Skeletal muscle cell (primary cell): ENCODE data around the gene PDCD7.
"Not testable (repeated sequence)": the region's sequence is repeated elsewhere in the genome, so short reads cannot be mapped to it uniquely, and the experiment has no call there.

ENCODE experiments used
- DNase-seq: peaks from one replicate; pipeline ENCODE4 v3.0.0-alpha.2; 2010; ENCODE audit warnings: low read depth
- H3K4me3 ChIP-seq: 2 replicates; pipeline ENCODE4 v1.5.1; 2011; ENCODE audit warnings: low read depth, mild to moderate bottlenecking, control low read depth, low read length, moderate library complexity

The PDCD7 gene

DNA sequence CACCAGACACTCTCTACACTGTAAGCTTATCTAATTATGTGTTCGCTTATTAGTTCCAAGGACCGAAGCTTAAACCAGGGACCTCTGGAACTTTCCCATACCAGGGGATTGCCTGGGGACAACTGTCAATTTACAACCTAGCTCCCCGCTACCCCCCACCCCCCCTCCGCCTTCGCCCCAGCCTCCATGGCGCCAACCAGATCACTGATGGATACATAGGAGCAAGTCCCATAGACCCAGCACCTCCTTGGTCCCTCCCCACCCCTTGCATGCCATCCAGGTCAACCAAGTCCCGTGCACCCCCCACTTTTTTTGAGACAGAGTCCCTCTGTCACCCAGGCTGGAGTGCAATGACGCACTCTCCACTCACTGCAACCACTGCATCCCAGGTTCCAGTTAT lies 930 bp upstream of the PDCD7 start:
- no peak for DNase-seq
- H3K4me3 ChIP-seq: no peak overlapping the region

DNA sequence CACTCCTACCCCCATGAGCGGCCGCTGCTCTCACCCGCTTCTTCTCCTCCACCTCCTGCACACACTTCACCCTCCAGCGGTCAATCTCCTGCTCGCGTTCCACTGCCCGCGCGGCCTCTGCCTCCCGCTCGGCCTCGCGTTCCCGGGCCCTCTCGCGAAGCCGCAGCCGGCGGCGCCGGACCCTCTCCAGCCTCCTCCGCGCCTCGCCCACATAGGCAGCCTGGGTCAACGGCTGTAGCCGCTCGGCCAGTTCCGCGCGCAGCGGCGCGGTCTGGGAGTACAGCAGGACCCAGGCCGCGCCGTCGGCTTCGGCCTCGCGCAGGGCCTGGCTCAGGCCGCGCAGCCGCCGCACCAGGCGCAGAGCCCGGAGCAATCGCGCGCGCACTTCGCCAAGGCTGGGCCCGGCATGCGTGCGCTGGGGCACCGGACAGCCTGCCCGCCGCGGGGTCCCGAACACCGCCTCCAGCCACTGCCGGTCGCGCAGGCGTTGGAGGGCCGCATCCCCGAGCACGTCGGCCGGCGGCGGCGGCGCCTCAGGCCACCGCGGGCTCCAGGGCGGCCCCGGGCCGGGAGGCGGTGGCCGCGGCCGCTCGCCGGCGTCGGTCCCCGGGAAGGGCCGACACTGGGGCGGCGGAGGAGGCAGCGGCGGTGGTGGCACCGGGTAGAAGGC lies 595 bp downstream of the PDCD7 start:
- DNase-seq: no peak

DNA sequence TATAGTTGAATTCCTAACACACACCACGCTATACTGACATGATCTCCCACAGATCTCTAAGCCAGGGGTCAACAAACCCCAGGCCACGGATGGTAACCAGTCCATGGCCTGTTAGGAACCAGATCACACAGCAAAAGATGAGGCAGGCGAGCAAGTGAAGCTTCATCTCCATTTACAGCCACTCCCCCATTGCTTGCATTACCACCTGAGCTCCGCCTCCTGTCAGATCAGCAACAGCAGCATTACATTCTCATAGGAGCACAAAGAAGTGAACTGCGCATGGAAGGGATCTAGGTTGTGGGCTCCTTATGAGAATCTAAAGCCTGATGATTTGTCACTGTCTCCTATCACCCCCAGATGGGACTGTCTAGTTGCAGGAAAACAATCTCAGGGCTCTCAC lies 2.7 kb downstream of the PDCD7 start:
- H3K4me3 ChIP-seq: no peak overlapping the region
- no peak for DNase-seq

More for the DNA sequence above, 595 bp downstream of the PDCD7 start:
- peak overlapping the region; percentile 75 for H3K4me3 ChIP-seq

DNA sequence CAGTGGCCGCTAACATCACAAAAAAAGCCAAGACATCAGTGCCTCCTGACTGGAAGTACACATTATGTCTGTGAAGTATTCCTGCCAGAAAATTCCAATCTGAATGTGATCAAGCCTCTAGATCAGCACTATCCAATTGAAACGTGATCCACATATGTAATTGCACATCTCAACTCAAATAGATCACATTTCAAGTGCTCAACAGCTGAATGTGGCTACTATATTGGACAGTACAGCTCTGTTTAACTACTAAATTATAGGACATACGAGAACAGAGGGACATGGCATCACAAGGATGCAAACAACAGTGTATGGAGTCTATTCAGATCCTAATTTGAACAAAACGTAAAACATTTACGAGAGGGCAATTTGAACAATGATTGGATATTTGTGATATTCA lies 18.1 kb downstream of the PDCD7 start:
- H3K4me3 ChIP-seq: no peak overlapping the region
- DNase-seq: no peak

DNA sequence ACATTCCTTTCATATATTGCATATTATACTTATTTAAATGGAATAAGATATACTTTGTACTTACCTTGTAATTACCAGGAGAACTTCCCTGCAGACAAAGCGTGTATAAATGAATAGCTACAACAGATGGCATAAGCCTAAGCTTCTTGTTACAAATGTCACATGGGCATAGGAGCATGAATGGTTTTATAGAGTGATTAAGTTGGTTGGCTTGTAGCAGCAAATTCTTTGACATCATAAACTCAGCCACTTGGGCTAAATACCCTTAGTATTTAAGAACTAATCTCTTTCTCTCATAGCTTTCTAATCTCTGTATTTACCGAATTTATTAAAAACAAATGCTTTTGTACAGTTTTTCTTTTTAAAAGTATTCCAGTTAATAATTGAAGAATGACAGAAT lies 18.5 kb downstream of the PDCD7 start, which contains the start of gene UBAP1L:
UBAP1L (minus strand) TSS at position 115 of the 400 bp plus-strand sequence. CDS start 8,985 bp downstream, outside the sequence.
- no peak for DNase-seq
- H3K4me3 ChIP-seq: no peak within 1 kb of the TSS

DNA sequence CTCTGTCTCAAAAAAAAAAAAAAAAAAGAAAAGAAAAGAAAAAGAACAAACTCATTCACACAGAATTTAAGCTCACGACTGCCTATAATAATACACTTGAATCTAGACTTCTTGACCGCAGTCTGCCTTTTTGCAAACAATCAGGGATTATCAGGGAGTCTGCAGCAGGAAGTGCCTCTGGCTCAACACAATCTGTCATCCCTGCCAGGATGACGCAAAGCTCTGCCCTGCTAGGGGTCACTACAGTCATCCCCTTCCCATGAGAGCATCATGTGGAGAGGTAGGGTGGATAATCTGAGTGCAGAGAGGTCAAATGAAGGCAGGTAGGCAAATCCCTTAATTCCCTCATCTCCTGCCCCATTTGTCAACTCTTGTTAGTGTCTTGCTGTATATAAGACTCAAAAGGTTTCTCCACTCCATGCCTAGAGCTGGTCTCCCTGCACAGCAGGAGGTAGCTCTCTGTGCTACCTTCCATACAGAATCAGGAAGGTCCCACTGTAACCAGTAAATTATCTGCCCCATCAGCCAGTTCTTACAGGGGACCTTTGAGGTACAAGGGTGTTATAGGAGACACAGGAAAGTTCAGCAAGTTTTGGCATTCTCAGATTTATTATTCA lies 22.8 kb downstream of the PDCD7 start:
- DNase-seq: no peak
- H3K4me3 ChIP-seq: no peak overlapping the region

DNA sequence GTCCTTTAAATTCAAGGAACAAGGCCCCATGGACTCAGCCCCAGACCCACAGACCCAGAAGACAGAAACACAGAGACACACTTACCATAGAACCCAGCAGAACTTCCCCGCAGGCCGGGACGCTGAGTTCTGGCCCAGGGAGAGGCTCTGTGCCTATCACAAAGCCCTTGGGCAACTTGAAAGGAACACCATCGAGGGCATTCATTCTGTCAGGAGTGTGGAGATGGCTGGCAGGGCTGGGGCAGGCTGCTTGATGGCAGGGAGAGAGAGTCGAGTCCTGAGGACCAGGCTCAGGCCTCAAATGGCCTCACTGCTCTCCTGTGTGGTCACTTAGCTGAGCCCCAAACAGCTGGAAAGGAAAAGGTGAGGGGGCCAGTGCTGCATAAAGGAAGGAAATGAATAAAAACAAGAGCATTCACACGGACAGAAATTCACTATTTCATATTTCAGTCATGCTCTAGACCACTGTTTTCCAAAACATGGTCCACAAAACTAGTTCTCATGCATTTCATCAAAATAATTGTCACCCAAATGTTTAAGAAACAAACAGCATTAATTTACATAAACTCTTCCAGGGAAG lies 27.5 kb downstream of the PDCD7 start:
- no peak for DNase-seq
- no peak overlapping the region for H3K4me3 ChIP-seq

DNA sequence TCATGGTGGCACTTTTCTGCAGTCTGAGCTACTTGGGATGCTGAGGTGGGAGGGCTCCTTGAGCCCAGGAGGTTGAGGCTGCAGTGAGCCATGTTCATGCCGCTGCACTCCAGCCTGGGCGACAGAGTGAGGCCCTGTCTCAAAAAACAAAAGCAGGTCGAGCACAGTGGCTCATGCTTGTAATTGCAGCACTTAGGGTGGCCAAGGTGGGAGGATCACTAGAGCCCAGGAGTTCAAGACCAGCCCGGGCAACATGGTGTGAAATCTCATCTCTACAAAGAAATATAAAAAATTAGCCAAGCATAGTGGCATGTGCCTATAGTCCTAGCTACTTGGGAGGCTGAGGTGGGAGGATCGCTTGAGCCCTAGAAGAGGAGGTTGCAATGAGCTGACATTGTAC lies 28.6 kb downstream of the PDCD7 start:
- H3K4me3 ChIP-seq: no peak overlapping the region
- DNase-seq: no peak

DNA sequence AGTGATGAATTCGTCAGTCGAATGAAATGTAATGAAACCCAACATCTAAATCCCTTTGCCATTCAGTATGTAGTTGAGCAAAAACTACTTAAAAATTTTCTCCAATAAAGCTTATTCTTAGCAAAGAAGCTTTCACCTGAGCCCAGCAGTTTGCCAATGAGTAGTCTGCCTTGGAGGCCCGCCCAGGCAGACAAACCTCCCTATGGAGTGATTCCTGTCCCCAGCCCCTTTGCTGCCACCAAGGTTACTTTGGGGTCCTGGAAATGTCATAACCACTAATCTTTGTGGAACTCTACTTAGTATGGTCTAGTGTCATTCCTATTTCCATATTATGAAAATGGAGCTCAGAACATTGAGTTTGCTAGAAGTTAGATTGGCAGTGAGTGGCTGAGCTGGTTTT lies 30.7 kb downstream of the PDCD7 start:
- no peak overlapping the region for H3K4me3 ChIP-seq
- no peak for DNase-seq

DNA sequence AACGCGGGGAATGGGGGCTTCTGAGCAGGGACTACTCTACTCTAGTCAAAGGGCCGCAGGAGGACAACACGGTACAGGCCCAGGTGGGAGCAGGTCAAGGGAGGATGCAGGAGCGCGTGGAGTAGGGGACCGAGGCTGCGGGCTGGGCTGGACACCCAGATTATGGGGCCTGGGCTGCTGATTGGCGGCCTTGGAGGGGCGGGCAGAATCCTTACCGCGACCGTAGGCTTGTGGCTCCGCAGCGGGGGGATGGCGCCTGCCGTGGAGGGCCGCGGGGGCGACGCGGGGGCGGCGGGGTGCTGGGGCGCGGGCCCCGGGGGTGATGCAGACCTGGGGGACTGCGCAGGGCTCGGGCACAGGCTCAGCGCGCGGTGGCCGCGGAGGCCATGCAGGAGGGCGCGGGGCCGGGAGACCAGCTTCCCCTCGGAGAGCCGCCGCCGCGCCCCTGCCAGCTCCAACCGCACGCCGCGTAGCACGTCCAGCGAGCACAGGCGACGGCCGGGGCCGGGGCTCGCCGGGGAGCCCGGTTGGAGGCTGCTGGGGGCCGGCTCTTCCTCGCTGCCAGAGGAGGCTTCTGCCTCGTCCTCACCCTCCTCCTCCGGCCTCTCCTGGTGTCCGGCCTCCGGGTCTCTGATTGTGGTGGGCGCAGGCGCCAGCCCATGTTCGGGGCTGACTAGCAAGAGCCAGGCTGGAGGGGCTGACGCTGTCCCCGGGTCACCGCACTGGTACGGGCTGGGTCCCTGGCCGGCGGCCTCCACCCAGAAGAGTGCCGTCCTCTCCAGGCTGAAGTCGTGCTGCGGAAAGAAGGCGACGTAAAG lies 31.5 kb downstream of the PDCD7 start:
- no peak for DNase-seq
- no peak overlapping the region for H3K4me3 ChIP-seq

DNA sequence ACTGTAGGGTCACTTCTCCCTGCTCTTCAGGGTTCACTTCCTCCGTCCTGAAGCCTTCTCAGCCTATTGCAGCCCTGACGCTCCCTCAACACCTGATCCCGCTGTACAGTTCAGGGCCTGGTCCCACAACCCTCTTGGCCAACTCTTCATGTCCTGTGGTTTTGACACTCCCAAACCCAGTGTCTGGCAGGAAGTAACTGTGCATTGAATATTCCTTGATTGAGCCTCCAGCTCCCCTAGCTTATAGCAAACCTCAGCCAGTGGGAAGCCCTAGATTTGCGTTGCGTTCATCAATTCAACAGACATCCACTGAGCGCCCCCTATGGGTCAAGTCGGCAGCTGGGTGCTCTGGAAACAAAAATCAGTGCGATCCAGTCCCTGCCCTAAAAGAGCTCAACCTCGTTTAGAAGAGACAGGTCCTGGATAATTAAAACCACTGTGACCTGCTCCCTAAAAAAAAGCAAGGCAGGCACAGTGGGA lies 32.2 kb downstream of the PDCD7 start:
- no peak overlapping the region for H3K4me3 ChIP-seq
- DNase-seq: no peak

DNA sequence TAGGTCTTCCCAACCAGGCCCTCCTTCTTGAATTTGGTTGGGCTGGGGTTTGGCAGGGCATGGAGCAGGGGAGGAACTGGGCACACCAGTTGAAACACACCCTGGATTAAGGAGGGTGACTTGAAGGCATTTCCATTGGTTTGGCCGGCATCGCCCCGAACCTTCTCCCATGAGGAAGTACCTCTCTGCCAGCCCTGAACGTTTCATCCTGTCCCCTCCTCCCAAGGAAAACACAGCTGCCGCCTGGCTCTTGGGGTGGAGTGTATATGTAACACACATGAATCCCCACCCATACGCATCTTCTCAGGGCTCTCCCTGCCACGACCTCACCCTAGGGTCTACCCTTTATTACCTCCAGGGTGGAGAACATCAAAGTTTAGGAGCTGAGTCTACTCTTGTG lies 33.2 kb downstream of the PDCD7 start:
- no peak overlapping the region for H3K4me3 ChIP-seq

DNA sequence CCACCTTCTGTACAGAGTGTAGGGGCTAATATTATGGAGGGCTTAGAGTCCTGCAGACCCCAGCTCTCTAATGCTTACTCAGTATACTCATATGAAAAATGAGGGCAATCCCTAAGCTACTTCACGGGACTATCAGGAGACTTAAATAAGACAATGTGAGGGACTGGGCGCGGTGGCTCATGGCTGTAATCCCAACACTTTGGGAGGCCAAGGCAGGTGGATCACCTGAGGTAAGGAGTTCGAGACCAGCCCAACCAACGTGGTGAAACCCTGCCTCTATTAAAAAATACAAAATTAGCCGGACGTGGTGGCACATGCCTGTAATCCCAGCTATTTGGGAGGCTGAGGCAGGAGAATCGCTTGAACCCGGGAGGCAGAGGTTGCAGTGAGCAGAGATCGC lies 33.8 kb downstream of the PDCD7 start:
- not testable (repeated sequence) for H3K4me3 ChIP-seq, DNase-seq

More for the DNA sequence above, 33.2 kb downstream of the PDCD7 start:
- no peak for DNase-seq

DNA sequence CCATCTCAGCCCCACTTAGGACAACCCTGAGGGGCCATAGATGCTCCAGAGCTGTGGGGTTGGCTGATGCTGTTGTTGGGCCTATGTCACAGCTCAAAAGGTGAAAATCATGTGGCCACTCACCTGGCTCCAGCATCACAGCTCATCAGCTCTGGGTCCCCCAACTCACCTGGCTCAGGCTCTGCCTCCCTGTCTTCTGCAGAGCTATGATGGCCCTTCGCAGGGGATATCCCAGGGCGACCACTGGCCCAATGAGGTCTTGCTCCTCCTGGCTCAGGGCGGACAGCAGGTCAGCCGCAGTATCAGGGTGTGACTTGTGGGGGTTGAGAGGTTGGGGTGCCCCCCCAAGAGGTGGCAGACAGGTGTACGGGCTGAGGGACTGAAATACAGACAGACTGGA lies 34.3 kb downstream of the PDCD7 start:
- DNase-seq: no peak
- no peak overlapping the region for H3K4me3 ChIP-seq

DNA sequence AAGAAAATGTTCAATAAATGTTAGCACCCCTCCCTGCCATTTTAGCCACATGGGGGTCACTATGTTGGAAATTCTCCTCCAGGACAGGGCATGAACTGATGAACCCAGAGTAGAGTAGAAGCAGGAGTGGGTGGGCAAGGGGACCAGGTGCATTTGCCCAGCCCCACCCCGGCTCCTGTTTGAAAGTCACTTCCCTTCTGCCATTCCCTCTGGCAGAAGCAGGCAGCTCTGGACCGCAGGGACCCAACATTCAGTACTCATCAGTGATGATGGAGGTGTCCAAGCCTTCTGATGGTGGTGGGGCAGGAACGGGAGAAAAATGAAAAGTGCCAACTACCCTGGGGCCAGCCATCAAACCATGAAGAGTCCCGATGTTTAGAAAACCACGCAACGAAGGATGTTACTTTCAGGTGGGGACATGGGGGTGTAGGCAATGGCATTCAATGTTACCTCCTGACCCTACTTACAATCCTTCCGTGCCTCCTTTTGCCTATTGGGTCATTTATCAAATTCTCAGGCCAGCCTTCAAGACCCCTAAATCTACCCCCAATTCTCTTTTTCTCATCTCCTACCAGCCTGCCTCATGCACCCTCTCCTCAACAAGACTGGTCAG lies 35.9 kb downstream of the PDCD7 start:
- no peak for DNase-seq
- H3K4me3 ChIP-seq: no peak overlapping the region

DNA sequence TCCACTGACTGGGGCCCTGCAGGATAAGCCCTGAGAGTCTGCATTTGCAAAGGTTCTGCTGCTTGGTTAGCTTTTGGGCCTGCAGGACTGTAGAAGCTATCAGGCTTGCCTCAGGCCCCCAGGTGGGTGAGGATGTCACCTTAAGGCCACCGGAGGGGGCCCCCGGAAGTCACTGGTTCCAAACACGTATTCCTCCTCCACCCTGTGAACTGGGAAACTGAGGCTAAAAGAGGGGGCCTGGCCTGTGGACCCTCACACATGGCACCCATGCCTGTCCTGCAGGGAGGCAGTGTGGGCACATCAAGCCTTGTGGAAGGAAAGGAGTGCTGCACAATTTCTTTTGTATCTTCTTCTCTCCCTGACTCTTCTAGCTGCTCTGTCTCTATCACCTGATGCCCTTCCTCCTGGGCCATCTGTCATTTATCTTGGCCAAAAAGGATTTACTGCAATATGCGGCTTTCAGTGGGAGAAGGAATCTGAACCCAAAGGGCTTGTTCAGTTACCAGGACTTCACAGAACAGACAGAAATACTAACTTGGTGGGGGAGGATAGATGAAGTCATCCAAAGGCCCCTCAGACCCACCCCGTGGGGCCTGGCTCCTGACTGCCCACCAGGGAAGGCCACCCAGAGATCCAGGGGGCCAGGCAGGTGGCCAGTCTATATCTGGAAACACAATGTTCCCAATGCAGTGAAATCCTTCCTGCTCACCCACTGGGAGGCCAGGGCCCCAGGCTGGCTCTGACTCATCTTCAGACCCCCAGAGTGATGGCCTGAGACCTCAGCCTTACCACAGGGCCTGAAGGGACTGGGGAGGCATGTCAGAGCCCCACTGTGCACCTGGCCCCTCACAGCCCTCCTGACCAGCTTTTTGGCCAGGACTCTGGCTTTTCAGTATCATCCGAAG lies 36.9 kb downstream of the PDCD7 start:
- DNase-seq: no peak
- no peak overlapping the region for H3K4me3 ChIP-seq

DNA sequence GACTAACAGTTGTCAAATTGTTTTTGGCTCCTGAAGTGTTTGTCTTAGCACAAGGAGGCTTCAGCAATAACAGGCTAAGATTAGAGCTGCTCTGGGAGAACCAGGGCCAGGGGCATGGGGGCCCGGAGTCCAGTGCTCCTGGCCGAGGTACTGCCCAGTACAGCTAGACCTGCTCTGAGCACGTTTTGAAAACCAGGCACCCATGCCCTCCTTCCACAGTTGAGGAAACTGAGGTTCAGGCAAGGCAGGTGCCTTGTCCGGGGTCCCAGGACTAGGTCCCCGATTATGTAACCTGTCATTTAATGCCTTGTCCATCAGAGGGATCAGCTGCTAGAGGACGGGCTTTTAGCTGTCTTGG lies 37.9 kb downstream of the PDCD7 start:
- H3K4me3 ChIP-seq: no peak overlapping the region
- DNase-seq: no peak

DNA sequence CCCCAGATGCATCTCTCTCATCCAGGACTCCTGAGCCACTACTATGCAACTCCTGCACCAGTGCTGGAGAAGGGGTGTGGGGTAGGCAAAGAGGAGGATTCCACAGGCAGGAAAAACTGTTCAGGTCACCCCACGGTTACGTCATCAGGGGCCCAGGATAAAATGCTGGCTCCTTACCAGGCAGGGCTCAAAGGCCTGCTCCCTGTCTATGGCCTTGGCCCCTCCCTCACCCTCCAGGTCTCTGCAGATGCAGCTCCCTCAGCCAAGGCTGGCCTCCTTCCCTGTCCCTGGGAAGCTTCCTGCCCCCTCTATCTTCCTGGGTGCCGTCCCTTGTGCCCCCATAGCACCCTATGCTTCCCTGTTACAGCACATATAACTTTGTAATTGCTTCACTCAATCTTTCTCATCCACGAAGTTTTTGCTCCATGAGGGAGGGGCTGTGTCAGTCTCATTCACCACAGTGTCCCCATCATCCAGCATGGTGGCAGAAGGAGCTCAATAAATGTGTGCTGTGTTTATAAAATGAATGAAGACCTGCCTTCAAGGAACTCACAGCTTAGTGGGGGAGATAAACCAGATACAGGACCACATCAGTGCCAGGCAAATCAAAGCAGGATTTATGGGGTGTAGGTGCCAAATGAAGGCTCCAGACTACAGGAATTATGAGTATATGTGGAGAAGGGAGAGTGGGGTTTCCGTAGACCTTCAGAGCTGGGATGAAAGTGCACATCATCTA lies 38.4 kb downstream of the PDCD7 start:
- no peak for DNase-seq
- H3K4me3 ChIP-seq: no peak overlapping the region
